Embryonic facial prominence (tissue), 1 donor: ENCODE measurements around the gene EXD1.

Experiments
- DNase-seq: peaks from one replicate; pipeline ENCODE4 v3.0.0-alpha.2; 2016; ENCODE audit errors: extremely low spot score

The EXD1 gene

DNA sequence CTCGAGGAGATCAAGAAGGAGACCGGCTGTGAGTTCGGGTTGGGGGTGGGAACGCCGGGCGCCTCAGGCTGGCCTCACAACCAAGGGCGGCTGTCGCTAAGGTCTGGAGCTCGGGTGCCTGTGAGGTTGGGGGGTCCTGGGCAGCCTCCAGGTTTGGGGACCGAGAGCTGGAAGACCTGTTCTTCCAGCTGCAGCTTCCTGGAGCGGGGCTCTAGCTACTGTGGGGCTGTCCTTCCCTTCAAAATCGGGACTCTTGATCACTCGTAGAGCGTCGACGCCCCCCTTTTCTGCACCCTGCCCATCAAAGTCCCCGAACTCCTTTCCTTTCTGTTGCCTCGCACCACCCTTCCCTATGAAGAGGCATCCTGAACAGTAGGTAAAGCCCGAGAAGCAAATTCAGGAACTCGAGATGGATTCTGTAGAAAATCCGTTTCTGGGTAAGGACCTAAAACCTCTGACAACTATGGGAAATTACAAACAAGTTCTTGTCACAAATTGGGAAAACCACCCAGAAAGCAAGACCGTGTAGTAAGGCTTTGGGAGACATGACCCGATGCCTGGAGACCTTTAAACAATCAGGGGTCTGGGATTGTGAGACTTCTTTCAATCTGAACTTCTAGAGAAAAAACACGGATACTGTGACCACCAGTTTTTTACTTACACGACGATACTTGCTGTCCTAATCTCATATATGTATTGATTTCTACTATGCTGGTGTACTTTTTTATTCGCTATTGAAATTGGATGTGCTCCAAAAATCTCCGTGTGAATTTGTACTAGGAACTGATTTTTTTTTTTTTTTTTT is 1.1 kb upstream of the EXD1 start:
- DNase-seq = peak; percentile 12

DNA sequence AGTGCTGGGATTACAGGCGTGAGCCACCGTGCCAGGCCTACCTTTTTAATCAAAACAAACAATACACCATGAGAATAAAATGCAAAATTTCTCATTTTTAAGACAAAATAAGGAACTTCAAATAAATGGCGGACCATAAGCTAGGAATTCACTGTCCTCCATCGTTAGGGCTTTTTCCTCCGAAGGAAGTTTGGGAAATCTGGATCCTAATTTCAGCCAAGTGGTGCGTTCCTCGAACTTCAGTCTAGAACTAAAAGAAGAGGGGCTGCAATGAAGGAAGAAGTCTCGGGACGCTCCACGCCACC is 260 bp downstream of the EXD1 start:
- no peak for DNase-seq

DNA sequence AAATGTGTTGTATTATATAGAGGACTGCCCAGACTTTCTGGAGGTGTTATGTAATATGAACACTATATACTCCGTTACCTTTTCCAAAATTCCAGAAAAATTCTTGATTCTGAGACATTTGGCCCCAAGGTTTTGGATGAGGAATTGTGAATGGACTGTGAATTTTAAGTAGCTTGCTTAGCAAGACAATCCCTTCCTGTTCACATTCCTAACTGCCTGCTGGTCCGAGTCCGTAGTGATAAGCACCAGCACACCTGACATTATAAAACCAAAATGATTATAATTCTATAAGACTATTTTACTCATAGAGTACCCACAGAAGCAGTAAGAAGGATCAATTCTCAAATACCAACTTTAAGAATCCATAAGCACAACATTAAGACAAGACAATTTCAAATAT is 11.2 kb downstream of the EXD1 start:
- no peak for DNase-seq

DNA sequence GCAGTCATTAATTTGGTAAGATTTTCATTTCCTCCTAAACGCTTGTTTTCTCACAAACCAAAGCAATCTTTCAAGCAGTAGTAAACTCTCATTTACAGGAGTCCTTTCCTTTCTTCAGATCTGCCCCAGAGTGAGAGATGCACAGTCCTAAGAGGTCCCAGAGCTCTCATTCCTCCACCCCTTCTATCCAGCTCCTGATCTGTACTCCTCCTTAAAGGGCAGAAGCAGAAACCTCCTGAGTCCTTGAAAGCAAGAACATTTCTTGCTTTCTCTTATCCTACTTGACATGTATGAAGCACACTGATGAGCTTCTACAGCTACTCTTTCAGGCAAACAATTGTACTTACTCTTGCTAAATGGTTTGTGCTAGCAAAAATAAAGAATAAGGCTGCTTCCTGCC is 11.7 kb downstream of the EXD1 start:
- no peak for DNase-seq

DNA sequence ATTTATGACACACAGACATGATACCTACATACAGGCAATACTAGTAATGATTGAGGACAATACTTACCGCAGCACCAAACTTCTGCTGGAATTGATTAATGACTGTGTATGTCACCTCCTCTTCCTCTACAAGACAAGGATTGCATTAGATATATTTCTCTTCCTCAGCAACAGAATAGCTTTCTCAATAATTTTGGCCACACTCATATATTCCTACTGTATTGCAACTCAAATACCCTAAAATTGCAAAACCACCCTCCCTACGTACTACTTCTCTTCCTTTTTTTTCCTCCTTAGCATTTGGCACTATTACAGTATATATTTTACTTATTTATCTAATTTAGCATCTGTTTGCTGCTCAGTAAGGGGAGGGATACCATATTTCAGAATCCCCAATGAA is 14.8 kb downstream of the EXD1 start:
- DNase-seq = no peak

DNA sequence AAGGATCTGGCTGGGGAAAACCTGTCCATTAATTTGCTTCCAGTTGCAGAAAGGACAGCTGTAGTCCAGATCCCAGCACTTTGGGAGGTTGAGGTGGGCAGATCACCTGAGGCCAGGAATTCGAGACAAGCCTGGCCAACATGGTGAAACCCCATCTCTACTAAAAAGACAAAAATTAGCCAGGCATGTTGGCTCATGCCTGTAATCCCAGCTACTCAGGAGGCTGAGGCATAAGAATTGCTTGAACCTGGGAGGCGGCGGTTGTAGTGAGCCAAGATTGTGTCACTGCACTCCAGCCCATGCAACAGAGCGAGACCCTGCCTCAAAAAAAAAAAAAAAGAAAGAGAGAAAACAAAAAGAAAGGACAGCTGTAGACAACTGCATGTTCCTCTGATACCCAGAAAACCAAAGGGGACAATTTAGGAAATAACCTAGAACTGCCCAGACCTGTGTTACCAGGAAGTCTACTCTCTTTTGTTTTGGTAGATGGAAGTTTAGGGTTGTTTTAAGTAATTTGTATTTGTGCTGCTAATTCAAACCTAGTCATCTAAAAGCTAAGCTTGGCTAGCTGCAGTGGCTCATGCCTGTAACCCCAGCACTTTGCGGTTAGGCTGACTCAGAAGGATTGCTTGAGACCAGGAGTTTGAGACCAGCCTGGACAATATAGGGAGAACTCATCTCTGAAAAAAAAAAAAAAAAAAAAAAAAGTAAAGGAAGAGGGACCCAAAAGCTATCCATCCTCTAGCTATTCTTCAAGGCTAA is 22.7 kb downstream of the EXD1 start:
- no peak for DNase-seq

DNA sequence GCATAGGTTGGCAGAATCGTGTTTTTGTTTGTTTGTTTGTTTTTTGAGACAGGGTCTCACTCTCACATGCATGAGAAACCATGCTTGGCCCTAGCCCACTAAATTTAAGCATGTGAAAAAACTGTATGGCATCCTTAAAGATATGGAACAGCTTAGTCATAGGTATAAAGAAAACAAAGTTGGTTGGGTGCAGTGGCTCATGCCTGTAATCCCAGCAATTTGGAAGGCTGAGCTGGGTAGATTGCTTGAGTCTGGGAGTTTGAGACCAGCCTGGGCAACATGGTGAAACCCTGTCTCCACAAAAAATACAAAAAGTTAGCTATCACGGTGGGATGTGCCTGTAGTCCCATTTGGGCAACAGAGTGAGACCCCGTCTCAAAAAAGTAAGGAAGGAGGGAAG is 25.2 kb downstream of the EXD1 start:
- DNase-seq = no peak

DNA sequence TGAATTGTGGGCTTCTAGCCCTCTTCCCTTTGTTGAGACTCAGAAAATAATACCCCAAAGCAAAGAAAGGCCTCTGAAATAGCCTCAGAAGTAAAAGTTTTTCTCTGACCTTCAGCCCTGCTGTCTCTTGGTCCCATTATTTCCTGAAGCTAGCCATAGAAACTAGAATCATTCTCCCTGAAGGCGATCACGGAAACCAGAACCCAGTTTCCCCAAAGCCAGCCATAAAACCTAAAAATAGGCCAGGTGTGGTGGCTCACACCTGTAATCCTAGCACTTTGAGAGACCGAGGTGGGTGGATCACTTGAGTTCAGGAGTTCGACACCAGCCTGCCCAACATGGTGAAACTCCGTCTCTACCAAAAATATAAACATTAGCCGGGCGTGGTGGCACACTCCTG is 27.2 kb downstream of the EXD1 start:
- DNase-seq = no peak

DNA sequence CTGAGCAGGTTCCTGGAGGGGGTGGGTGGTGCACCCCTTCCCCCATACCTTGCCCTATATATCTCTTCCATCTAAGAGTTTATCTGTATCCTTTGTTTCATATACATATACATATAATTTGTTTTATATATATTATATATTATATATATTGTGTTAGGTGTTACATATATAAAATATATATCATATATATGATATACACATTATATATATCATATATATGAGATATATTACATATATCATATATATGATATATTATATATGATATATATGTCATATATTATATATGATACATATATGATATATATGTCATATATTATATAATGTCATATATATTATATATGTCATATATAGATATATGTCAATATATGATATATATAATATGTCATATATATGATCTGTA is 31.1 kb downstream of the EXD1 start:
- DNase-seq = no peak

DNA sequence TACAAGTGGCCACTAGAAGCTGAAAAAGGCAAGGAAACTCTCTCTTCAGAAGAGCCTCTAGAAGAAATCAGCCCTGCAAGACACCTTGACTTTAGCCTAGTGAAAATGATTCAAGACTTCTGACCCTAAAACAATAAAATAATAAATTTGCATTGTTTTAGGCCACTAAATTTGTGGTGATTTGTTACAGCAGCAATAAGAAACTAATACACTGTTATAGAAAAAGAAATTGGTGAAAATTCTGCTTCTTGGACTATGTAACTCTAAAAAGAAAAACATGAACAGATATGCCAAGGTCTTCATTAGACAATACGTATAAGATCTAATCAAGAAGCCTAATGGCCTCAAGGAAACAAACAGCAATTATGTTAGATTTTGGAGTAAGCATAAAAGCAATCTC is 36.1 kb downstream of the EXD1 start:
- DNase-seq = no peak

DNA sequence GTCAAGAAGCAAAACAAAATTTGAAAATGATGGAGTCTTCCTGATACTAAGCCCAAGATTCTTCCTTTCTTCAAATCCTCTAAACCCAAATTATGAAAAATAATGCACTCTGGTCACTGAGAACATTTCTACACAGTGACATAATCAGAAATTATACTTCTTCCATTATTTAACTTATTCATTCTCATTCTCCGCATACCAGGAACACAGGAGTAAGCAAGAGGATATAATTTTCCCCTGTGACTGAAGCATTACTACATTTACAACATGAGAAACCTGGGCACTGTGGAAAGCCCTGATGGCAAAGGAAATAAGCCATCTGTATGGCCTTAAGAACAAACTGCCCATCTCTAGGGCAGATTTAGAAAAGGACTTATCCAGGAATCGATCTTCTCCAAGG is 47.0 kb downstream of the EXD1 start:
- no peak for DNase-seq

DNA sequence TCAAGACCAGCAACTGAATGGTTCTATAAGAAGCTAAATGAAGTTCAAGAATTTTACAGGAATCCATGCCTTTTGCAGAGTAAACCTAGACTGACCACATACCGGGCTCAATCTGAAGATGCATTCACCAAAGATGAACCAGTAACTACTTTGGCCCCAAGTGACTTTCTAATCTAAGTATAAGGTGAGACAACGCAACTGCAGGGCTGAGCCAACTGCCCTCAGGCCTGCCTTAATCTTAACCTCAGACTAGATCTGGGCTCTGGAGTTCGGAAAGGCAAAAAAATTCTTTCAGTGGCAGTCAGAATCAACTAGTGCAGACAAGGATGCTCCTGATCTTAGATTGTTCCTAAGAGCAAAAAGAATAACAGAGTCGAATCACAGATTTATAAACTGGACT is 48.3 kb downstream of the EXD1 start:
- no peak for DNase-seq

DNA sequence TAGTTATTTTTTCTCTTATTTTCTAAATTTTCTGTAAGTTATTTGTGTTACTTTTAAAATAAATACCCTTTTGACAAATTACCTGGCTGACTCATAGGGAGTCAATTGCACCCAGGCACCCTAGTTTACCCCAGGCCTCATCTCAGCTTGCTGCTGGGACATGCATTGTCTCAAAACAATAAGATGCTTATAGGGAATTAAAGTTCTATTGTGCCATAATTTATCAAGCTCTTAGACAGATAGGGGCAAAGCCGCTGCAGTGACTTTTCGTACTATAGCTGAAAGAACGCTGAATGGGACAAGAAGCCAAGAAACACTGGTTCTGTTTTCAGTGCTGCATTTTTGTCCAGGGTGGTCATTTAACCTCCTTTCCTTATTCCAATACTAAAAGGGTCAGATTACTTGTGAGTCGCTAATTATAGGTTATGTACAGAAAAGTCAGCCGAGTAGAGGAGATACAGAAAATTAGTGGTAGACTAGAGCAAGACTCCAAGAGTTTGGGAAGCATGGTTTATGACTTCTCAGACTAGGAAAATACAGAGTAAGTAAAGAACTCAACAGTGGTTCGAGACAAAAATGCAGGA is 50.3 kb downstream of the EXD1 start:
- no peak for DNase-seq

DNA sequence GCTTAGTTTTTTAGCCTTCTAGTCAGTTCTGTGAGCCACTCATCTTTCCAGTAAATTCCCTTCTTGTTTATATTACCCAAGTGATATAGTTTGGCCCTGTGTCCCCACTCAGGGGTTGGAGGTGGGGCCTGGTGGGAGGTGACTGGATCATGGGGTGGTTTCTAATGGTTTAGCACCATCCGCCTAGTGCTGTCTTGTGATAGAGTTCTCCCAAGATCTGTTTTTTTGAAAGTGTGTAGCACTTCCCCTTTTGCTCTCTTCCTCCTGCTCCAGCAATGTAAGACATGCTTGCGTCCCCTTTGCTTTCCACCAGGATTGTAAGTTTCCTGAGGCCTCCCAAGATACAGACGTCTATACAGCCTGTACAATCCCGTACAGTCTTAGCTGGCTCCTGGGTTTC is 60.8 kb downstream of the EXD1 start:
- DNase-seq = no peak

DNA sequence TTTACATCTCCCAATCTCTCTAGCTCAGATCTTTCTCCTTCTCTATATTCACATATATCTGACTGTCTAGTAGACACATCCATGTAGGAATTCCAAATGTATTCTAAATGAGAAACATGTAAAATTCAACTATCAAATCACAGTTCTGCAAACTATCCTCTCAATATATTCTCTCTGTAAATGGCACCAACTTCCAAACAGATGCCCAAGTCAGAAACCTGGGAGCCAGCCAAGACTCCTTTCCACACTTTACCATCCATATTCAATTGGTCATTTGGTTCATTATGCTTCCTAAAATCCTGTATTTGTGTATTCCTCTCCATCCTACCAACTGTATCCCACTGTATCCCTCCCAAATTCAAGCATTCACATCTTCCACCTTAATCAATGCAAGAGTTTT is 61.5 kb downstream of the EXD1 start:
- no peak for DNase-seq

DNA sequence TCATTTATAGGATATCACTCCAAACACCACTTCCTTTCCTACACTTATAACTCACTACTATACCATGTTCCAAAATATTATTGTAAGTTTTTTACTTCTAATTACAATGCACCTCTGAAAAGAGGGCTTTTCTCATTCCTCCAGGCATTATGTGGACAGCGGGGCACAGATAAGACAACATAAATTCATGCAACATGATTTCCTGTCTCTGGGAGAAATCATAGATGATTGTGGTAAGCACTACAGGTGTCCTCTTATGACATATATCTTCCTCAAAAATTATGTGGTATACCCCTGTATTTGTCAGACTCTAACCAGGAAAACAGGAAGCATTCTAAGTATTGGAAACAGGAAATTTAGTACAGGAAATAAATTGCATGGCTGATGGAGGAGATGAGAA is 68.8 kb downstream of the EXD1 start:
- DNase-seq = no peak

DNA sequence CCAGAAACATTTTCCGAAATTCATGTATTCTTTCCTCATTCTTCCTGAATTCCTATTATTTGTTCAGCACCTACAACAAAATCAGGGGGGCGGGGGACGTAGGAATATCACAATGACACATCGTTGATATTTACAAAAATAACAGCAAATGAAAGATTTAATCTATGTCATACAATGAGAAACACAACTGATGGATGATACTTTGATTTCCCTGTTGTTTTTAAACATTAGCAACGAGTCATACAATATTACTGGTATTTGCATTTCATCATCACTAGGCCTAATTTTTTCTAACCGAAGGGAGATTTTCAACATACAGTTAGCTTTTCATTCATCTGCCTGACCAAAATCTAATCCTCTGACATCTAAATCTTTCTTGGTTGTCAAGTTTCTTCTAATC is 69.2 kb downstream of the EXD1 start:
- no peak for DNase-seq

DNA sequence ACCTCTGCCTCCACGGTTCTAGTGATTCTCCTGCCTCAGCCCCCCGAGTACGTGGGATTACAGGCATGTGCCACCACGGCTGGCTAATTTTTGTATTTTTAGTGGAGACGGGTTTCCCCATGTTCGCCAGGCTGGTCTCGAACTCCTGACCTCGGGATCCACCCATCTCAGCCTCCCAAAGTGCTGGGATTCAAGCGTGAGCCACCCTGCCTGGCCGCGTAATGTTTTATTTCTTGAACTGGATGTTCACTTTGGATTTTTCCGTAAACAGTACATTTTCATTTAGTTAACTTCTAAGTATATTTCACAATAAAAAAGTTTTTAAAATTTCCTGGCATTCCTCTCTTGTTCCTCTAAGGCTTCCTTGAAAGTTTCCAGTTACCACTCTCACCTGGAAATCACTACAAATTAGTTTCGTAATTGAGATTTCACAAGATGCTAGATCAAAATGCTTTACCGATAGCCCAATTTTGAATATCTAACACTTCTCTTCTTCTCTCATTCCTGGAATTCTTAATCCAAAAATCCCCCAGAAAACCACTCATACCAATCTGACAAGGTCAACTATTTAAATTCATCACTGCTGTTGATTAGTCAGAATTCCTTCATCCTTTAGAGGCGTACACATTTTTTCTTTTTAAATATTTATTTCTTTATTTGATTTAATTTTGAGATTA is 69.8 kb downstream of the EXD1 start:
- no peak for DNase-seq

DNA sequence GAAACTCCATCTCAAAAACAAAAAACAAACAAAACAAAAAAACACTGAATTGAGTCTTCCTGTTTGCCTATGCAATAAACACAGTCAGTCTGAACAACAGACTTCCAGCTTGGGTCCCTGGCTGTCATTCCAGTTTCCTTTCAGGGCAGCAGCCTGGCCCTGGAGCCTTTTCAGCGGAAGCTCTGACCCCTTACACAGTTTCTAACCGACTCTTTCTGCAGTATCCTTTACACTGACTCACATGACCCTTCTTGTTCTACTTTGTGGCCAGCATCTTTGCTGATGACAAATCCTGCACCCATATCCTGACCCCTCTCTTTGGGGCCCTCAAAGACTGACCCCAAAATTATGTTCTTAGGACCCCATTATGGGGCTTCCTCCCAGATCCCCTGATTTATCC is 76.1 kb downstream of the EXD1 start:
- no peak for DNase-seq

DNA sequence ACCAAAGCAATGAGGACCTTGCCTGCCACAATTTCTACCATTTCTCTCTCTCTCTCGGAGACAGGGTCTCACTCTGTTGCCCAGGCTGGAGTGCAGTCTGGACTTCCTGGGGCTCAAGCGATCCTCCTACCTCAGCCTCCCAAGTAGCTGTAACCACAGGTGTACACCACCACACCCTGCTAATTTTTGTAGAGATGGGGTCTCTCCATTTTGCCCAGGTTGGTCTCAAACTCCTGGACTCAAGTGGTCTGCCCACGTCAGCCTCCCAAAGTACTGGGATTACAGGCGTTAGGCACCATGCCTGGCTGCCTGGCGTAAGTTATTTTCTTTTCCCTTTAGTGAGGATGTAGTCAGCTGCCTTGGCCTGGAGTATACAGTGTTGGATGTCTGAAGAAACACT is 76.8 kb downstream of the EXD1 start:
- no peak for DNase-seq

DNA sequence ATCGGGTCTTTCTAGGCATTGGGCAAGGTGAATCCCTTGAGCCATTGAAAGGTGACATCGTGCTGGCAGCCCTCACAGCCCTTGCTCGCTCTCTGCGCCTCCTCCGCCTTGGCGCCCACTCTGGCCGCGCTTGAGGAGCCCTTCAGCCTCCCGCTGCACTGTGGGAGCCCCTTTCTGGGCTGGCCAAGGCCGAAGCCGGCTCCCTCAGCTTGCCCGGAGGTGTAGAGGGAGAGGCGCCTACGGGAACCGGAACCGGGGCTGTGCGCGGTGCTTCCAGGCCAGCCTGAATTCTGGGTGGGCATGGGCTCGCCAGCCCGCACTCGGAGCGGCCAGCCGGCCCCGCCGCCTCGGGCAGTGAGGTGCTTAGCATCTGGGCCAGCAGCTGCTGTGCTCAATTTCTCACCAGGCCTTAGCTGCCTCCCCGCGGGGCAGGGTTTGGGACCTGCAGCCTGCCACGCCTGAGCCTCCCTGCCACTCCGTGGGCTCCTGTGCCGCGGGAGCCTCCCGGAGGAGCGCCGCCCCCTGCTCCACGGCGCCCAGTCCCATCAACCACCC is 79.0 kb downstream of the EXD1 start:
- no peak for DNase-seq

DNA sequence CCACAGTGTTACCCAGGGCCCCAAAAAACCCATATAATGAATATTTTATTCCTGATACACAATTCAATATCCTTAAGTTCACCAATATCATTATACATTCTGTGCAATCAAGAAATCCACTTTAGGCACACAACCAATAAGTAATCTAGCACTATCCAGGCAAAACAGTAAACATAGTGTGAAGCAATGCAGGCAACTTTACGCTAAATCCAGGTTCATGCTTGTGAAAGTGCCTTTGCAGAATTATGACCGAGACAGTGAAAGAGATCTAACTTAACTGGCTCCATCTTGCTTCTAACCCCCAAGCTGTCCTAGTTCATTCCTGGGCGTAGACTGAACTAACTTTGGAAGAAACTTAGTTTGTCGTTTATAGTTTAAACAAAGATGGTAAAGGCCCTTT is 80.3 kb downstream of the EXD1 start:
- no peak for DNase-seq
